Measurements from ENCODE around the gene EIF6.

Gene EIF6

DNA sequence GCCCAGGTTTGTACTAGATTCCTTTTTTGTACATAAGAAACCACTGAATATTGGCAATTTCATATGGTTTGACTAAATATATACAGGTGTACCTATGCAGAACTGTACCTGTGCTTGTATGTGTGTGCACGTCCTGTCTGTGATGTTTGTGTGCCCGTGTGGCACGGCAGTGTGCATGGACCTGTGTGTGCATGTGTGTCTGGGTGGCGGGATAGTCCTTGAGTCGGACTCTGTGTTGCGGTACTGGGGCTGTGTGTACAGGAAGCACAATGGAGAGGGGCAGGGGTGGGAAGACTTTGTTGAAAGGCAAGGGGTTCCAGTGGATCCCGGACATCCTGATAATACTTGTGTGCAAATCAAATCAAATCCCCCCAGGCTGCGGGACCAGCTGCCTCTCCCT lies 11.1 kb upstream of the EIF6 start:
- DNase-seq (ENCODE audit: low read depth in 2 of 3, low spot score in 1 of 3), result no peak

- no peak for DNase-seq (ENCODE audit: low read depth in 2 of 3, low spot score in 1 of 3)
Observed at GRCh38 chr20:35295058-35295457, 10.5 kb upstream of the EIF6 start.

DNA sequence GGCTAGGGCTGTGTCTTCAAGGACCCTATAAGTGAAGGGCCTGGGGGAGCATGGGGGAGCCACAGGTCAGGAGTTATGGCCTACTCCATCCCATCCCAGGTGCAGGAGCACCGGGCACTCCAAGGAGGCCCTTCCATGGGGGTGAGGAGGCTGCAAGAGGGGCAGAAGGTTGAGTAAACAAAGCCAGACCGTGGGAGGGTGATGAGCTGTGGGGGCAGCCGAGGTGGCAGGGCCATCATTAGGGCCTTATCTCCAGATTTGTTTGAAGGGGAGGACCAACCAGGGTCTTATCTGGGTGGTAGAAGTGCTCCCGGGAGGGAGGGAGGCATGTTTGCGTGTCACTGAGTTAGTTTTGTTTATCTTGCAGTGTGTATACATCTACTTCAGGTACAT lies 9.7 kb upstream of the EIF6 start:
- no peak for DNase-seq (ENCODE audit: low read depth in 2 of 3, low spot score in 1 of 3)

GRCh38 chr20:35293303-35294292 lies 9.0 kb upstream of the EIF6 start:
- no peak for DNase-seq (ENCODE audit: low read depth in 2 of 3, low spot score in 1 of 3)

DNA sequence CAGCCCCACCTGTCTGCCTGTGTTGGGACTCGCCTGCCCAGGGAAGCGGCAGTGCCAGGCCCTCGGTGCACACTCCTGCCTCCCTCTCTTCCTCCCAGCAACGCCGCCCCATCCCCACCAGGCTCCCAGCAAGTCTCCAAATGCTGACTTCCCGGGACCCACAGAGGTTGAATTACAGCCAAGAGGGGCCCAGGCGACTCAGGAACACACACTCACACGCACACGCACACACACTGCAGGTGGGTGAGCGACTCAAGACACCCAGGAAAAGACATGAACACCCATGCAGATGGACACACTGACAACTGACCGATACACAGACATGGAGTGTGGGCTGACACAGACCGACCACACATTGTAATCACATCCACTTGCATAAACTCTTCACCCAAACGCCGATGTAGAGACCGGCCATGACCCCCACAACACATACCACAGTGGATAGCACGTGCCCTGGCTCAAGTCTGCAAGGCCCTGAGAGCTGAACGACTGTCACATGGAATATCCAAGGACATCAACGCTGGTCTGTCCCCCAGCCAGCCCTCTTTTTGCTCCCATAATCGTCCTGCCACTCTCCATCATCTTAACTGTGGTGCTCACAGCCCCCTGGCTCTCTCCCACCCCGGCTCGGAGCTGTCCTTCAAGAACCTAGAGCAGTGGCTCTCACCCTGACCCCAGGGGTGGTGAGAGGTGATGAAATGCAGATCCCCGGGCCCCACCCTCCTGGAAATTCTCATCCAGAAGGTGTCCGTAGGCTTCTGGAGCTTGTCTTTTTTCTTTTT lies 8.1 kb upstream of the EIF6 start:
- DNase-seq (ENCODE audit: low read depth in 2 of 3, low spot score in 1 of 3), result no peak

DNA sequence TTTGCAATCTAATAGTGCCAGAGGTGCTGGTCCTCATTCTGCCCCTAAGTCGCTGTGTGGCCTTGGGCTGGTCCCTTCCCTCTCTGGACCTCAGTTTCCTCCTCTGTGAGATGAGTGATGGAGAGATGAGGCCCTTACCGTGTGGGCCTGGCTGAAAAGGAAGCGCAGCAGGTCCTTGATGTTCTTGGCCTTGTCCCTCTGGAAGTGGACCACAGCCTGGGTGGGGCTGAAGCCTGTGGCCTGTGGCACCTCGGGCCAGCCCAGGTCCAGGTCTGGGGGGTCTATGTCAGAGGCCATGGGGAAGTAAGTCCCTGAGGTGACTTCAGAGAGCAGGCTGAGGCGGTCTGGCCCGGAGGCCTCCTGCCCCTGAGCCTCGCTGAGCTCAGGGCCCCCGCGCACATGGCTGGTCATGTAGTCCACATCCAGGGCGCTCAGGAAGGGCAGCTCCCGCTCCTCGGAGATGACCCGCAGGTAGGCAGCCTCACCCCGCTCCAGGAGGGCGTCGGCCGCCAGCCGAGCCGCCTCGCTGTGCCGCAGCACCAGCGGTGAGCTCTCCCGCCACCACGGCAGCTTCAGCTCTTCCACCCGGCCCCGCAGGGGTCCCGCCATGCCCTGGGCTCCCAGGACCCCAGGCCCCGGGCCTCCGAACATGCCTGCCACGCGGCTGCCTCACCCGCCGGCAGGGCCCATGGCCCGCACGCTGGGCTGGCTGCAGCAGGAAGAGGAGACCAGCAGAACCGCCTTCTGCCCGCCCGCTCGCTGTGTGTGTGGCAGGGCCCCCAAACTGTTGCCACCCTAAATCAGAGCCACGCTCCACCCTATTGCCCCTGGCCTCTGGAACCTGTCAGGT lies 7.3 kb upstream of the EIF6 start, which contains the start of gene FAM83C:
FAM83C (minus strand) TSS at position 772 of the 850 bp plus-strand sequence; CDS start at position 651, 121 bp downstream.
- no peak for DNase-seq (ENCODE audit: low read depth in 2 of 3, low spot score in 1 of 3)

GRCh38 chr20:35290887-35291417 lies 6.4 kb upstream of the EIF6 start:
- no peak for DNase-seq (ENCODE audit: low read depth in 2 of 3, low spot score in 1 of 3)

- no peak for DNase-seq (ENCODE audit: low read depth in 2 of 3, low spot score in 1 of 3)
Observed at GRCh38 chr20:35290186-35290886, 5.8 kb upstream of the EIF6 start.

DNA sequence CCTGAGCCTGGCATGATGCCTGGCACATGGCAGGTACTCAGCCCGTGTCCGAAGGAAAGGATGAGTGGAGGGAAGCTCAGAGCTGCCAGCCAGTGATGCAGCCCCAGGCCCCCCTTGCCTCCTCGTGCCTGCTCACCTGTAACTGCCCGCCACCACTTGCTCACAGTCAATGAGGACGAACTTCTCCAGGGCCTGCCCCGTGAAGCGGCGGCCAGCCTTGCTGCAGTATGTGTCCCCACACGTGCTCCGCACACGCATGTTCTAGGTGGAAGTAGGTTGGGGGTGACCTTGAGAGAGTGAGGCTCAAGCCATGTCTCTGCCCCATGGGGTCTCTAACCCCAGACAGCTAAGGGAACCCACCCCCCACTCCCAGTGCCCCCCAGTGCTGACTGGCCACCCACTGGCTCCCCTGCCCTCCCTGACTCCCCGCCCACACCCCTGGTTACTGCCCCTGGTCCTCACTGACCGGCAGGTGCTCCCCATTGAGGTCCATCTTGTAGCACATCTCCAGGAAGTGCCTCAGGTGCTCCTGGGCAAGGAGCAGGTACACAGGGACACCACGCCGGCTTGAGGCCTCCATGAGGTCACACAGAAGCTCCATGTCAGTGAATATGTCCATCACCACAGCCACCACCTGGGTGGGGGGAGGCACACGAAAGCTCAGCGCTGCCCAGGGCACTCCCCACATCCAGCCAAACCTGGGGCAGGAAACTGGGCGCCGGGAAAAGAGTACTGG lies 3.9 kb upstream of the EIF6 start:
- DNase-seq (ENCODE audit: low read depth in 2 of 3, low spot score in 1 of 3), result no peak

DNA sequence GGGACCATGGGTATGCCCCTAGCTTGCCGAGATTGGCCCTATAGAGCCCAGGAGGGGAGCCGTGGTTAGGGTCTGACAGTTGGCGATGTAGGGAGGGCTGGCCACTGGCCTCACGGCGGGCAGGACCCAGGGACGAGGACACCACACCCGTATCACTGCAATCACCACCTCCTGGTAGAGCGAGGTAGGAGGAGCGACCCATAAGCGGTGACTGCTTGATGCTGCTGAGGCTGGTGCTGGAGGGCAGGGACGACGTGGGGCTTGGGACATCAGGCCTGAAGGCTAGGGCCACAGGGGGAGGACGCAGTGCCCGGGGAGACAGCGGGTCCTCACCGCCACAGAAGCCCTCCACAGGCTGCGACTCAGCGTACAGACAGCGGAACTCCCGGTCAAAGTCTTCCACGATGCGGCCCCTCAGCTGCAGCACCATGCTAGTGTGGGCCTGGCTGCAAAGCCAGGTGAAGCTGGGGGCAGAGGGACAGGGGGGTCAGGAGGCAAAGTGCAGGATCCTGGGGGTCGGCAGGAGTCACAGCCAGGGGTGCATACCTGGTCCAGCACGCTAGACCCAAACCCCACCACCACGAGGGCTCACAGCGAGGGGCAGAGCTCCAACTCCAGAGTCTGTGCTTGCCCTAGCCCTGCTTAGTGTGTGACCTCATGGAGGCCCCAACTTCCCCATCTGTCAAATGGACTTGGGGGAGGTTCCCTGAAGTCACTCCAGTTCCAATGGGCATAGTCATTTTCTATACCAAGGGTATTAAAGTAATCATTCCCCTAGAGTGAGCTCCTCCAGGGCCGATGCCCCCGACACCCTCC lies 3.1 kb upstream of the EIF6 start:
- no peak for DNase-seq (ENCODE audit: low read depth in 2 of 3, low spot score in 1 of 3)

DNA sequence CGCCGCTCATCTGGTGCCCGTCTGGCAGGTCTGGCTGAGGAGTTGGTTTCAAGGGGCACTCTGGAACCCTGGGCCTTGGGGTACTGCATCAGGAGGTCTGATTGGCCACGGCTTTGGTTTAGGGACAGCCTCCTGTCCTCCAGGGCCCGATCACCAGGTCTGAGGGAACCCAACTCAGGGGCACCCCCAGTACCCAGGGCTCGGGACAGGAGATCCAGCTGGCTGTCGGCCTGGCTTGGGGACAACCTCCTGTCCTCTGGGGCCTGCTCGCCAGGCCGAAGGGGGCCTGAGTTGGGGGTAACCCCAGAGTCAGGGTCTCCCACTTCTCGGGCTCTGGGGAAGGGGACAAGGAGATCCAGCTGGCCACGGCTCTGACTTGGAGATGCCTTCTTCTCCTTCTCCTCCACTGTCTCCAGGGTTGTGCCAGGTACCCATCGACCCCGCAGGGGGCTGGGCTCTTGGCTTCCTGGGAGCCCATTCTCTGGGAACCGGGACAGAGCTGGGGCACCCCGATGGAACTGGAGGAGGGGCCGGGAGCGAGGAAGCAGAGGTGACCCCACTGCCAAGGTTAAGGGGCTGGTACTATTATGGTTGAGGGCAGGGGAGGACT lies 2.4 kb upstream of the EIF6 start:
- no peak for DNase-seq (ENCODE audit: low read depth in 2 of 3, low spot score in 1 of 3)

DNA sequence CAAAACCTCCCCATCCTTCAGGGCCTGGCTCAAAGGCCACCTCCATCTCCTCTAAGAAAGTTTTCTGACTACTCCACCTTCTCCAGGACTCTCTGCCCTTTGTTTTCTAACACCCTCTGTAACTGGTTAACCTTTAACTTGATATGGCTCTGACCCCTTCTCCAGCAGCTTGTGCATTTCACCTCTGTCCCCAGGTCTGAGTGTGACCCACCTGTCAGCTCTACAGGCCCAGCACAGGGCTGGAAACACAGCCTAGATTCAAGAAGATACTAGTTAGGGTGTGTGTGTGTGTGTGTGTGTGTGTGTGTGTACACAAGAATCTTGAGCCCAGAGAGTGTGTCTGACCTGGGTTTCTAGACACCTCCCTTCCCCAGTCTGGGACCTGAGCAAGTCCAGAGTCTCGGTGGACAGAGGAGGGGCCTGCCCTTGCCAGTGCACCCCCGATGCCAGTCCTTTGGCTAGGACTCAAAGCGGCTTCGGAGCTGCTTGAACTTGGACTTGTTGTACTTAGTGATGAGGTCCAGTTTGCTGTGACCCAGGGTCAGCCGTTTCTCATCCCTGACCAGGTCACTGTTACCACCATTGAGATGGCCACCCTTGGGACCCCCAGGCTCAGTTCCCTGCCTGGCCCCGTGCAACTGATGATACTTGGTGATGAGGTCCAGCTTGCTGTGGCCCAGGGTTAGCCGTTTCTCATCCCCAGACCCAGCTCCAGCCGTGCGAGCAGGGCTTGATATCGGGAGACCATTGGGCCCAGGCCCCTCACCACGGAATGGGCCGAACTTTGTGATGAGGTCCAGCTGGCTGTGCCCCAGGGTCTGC lies 1.7 kb upstream of the EIF6 start:
- DNase-seq (ENCODE audit: low read depth in 2 of 3, low spot score in 1 of 3), result no peak

- no peak for DNase-seq (ENCODE audit: low read depth in 2 of 3, low spot score in 1 of 3)
Observed at GRCh38 chr20:35285806-35286076, 1.2 kb upstream of the EIF6 start.

DNA sequence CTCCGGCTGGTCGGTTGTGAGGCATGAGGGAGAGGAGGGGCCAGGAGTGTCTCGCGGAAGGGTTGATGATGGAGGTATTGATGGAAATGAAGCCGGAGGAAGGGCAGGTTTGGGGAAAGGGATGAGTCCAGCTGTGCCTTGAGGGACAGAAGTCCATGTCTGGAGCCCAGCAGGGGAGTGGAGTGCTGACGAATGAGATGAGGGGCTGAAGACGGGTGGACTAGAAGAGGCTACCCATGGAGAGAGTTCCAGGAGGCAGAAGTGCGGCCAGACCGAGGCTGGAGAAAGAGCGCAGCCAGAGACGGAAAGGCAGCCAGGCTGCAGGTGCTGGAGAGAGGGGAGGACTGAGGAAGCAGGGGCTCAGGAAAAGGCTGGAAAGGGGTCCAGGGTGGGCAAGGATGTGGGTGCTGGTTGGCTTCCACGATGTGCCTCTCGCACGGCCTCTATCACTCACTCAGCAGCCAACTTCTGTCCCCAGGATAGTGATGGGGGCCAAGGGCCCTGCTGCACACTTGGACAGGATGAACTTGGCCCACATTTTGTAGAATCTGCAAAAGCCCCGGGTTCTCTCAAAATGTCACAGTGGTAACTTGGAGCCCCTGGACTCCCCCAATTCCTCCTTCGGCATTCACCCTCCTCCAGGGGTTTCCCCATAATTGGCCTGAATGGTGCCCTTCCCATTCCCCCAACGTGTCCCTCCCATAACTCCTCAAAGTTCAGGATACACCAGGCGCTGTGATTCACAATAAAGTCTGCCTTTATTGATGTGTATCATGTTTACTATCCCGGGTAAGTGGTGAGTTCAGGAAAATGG lies 627 bp upstream of the EIF6 start:
- DNase-seq (ENCODE audit: low read depth in 2 of 3, low spot score in 1 of 3), result no peak

DNA sequence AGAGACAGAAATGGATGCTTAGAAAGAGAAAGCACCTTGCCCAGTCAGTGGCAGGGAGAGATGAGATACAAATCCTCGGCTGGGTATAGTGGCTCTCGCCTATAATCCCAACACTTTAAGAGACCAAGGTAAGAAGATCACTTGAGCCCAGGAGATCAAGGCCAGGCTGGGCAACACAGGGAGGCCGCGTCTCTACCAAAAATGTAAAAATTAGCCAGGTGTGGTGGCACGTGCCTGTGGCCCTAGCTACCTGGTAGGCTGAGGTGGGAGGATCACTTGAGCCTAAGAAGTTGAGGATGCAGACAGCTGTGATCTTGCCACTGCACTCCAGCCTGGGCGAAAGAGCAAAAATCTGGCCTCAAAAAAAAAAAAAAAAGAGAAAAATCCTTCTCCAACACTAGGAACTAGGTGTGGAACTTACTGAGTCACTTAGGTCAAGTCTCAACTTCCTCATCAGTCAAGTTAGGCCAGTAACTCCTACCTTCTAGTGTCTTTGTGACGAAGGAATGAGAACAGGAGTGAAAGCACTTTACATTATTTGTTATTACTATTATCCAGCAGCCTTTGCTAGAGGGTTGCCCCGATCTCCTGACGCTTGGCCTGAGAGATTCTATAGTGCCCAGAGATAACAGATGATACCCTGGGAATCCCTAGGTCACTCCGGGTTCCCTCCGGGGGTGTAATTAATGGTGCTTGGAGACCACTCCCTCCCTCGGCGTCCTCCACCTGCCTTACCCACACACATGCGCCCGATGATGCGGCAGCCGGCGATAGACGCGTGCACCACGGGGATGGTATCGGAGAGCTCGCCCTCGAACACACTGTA lies 918 bp downstream of the EIF6 start:
- DNase-seq (ENCODE audit: low read depth in 2 of 3, low spot score in 1 of 3), result no peak

GRCh38 chr20:35281506-35282101 lies 3.0 kb downstream of the EIF6 start:
- no peak for DNase-seq (ENCODE audit: low read depth in 2 of 3, low spot score in 1 of 3)

Measured in stimulated activated CD4-positive, alpha-beta T cell treated with anti-CD3 and anti-CD28 coated beads, Interleukin-12 subunit alpha, Interleukin-12 subunit beta, amount 100 ng/mL, for 48 hours (primary cell).